ENCODE data around the gene PDSS1.

The PDSS1 gene

GRCh38 chr10:26700884-26701630 lies 3.6 kb downstream of the PDSS1 start:
- no peak for DNase-seq

DNA sequence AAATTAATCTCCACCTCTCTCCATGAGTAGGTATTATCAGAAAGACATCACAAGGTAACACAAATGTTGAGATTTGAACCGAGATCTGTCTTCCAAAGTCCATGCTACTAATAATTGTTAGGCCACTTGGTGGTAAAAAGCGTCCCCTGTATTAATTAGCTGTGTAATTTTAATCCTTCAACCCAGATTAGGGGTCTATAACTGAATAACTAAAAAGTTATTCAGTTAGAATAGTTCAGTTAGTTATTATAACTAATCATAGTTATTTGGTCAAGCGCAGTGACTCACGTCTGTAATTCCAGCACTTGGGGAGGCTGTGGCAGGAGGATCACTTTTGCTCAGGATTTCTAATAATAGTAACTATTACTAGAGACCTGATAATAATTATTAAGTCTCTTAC lies 5.6 kb downstream of the PDSS1 start:
- DNase-seq = no peak

DNA sequence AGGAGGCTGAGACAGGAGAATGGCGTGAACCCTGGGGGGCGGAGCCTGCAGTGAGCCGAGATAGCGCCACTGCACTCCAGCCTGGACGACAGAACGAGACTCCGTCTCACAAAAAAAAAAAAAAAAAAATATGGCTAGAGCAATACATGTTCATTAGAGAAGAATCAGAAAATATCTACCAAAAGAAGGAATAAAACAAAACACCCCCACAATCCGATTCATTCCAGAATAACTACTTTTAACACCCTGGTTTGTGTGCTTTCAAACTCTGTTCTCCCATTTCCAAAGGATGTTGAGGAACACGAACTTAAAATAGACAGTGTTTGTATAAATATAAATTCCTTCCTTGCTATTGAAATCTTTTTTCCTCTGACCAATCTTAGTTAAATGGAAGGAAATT lies 6.5 kb downstream of the PDSS1 start:
- DNase-seq = no peak

DNA sequence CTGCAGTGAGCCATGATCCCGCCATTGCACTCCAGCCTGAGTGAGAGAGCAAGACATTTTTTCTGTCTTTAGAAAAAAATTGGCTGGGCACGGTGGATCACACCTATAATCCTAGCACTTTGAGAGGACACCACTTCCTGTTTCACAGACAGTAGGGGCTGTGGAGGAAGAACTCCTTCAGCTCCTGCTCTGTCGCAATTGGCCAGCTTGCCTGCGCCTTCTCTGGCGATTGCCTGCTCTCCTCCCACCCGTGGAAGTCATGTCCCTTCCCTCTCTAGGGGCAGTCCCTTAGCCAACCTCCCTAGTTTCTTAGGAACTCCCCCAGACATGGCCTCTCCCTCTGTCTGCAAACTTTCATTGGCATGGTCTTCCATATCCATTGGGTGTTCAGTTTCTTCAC lies 8.7 kb downstream of the PDSS1 start:
- no peak for DNase-seq

- DNase-seq = no peak
Observed at GRCh38 chr10:26706936-26707335, 9.4 kb downstream of the PDSS1 start.

DNA sequence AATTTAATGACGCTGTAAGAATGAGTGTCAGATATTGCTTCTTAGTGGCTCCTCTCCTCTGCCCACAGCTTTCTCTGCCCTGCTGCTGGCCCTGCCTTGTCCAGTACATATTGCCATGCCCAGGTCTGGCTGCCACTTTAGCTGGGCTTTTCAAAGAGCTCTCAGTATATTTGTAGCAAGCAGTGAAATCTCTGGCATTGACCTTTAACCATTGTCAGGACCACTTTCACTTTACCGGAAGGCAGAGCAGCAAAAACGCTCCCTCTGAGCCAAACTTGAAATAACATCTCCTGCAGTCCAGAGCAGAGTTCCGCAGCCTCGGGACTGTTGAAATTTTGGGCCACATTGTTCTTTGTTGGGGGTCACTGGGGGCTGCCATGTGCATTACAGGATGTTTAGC lies 13.8 kb downstream of the PDSS1 start:
- DNase-seq = no peak

GRCh38 chr10:26714415-26715136 lies 17.1 kb downstream of the PDSS1 start:
- no peak for DNase-seq

DNA sequence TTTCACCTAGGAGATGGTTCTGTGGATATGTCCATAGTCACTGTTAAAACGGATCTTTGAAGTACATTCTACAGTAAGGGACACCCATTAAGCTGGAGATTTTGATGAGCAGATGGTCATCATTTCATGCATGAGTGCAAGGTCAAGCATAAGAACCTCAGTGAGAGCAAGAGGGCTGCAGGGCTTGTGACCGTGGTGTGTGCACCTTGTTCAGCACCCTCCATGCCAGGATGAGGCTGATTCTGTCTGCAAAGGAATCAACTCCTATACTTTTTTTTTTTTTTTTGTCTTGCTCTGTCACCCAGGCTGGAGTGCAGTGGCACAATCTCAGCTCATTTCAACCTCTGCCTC lies 17.6 kb downstream of the PDSS1 start:
- no peak for DNase-seq

- DNase-seq = no peak
Observed at GRCh38 chr10:26717476-26717875, 20.0 kb downstream of the PDSS1 start.

DNA sequence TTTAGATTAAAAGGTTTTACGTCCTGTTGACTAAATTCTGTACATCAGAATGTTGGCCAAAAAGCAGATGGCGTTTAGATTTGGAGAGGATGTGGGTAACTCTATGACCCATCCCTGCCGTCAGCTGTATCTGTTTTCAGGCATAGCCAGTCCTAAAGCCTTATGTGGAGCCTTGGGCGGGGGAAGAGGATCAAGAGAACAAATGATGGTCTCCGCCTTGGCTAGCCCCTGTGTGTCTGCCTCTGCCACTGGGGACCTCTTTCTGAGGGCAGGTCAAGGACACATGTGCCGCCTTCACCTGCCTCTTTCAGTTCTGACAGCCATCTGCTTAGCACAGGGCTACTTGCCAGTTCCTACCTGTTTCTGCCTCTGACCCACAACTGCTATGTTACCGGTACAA lies 24.1 kb downstream of the PDSS1 start:
- peak; percentile 61 for DNase-seq

DNA sequence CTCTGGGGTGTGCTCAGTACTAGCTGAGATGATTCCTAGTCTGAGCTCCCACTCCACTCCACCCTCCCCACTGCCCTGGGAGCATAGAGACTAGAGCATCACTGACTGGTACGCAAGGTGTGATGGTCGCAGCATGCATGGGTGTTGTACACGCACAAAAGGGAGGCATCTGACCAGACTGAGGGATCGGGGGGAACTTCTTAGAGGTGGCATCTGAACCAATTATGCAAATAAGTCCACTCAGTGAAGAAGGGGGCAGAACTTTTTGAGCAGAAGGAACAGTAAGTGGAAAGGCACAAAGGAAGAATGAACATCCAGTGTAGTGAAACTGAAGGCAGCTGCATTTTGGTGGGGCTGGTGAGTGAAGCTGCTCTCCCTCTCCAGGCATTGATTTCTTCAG lies 25.5 kb downstream of the PDSS1 start:
- no peak for DNase-seq

DNA sequence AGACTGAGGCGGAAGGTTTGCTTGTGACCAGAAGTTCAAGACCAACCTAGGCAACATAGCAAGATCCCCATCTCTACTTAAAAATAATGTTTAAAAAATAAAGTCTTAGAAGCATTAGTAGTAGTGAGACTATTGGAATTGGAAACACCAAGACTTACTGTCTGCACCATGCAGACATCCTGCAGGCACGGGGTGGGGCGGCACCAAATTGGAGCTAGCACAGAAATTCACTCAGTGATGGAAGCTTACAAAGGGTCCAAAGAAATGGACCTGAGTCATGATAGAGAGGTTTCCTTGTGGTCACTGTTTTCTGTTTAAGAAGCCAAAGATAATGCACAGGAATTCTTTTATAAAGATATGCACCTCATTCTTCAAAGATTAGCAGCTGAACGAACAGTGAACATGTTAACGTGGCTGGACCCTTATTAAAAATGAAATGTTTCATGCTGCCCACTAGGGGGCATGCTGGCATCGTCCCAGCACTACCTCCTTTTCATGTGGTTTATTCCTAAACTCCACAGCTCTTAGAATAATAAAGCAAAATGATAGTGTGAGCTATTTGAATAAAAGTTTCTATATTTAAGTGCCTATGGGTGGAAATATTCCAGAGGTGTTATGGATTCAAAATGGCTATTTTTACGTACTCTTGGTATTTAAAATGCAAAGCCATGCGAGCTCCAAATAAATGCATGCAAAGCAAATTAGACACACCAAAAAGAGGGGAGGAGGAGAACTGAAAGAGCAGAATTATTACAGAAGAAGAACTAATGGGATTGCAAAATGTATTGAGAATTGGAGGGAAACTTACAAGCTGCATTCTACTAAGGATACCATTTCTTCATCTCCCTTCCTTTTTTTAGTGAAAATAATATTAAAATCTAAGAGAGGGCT lies 28.6 kb downstream of the PDSS1 start:
- peak; percentile 36 for DNase-seq

DNA sequence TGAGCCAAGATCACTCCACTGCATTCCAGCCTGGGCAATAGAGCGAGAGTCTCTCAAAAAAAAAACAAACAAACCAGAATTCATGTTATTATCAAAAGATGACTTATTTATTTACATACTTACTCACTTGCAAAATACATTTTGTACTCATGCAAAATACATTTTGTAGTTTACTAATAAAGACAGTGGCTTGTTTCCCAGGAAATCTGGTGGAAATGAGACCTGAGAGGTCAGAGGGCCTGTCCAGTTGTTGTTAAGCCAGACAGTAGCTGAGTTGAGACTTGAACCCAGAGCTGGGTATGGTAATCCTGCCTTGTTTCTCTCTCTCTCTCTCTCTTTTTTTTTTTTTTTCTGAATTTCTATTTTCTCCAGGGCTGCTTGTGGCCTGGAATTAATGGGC lies 29.5 kb downstream of the PDSS1 start:
- no peak for DNase-seq

GRCh38 chr10:26728957-26729356 lies 31.5 kb downstream of the PDSS1 start:
- DNase-seq = no peak

GRCh38 chr10:26729395-26729794 lies 31.9 kb downstream of the PDSS1 start:
- DNase-seq = no peak

GRCh38 chr10:26730552-26730951 lies 33.1 kb downstream of the PDSS1 start:
- no peak for DNase-seq

- DNase-seq = no peak
Observed at GRCh38 chr10:26733750-26734568, 36.5 kb downstream of the PDSS1 start.

DNA sequence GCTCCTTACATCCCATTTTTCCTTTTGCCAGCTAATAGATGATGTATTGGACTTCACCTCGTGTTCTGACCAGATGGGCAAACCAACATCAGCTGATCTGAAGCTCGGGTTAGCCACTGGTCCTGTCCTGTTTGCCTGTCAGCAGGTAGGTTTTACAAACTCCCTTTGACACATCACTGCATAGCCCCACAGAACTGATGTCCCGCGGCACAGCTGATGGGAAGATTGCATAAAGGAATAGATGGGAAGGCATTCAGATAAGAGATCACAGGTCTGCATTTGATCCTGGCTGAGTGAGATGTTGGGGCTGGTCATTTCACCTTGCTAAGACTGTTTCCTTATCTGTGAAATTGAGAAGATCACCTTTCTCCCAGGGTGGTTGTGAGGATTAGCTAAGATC lies 37.9 kb downstream of the PDSS1 start:
- DNase-seq = no peak

- no peak for DNase-seq
Observed at GRCh38 chr10:26737730-26738129, 40.2 kb downstream of the PDSS1 start.

DNA sequence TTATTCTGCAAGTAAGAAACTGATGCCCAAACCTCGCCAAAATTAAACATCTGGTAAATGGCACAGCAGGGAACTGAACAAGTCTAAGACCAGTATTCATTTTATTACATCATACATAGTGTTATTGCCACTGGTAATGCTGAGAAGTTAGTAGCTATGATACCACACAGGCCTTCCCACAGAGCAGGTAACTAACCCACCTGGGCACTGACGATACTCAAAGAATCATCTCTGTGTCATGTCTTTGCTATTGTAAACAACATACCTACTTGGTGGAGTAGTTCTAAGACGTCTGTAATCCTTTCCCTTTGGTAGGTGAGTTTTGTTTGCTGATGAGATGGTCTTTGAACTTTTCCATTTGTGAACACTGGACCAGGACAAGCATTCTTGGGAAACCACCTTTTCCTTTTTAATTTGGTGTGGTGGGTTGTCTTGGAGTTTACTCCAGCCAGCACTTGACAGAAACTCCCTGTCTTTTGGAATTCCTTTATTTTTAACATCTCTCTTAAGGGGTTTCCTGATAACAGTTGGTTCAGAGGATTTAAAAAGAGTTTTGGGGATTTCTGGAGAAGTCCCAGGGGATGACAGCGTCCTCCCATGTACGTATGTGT lies 40.9 kb downstream of the PDSS1 start:
- peak; percentile 11 for DNase-seq

DNA sequence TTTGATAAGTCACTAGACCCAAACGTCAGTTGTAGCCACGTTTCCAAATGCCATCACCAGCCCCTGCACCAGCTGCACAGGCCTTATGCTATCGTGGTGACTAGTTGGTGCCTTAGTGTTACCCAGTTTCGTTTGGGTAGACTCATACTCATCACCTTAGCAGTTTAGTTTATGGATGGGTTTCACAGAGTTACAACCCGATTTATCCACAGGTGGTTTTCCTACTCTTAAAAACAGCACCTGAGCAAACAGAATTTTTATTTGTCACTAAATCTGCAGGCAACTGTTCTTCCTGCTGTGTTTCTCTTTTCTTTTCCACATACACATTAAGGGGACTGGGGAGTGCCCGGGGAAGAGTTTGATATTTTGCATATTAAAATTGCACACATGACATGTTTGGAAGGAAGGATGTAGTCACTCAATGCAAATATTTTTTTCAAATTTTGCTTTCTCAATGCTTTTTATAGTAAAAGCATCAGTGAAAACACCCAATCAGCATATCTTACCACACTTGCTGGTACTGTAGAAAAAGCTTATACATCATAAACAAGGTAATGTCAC lies 41.6 kb downstream of the PDSS1 start:
- DNase-seq = no peak

- DNase-seq = no peak
Observed at GRCh38 chr10:26741368-26741767, 43.9 kb downstream of the PDSS1 start.

Data from central memory CD4-positive, alpha-beta T cell (primary cell).